ENCODE data around the gene RAB27A.

The RAB27A gene

GRCh38 chr15:55241891-55242290 is 47.7 kb downstream of the RAB27A start:
- Histone ChIP-seq H3K4me1 (ENCODE audit: control insufficient read depth, insufficient read depth, low read length) (no peaks in the 10 kb centered on the region), H3K36me3 (ENCODE audit: control insufficient read depth in 2 of 2, insufficient read depth in 1 of 2, low read length in 2 of 2) (no peaks in the 10 kb centered on the region), H3K27ac (ENCODE audit: extremely low read depth, low read depth, low read length) (no peak overlapping the region), H3K9me3 (ENCODE audit: control insufficient read depth, insufficient read depth, low read depth, low read length) (no peaks in the 10 kb centered on the region), H3K4me3 (ENCODE audit: low read depth, low read length) (no peak overlapping the region)
- no peak for TF ChIP-seq ZBTB10 (tag by site-specific recombination; IDR thresholded peaks at IDR 0.05)
- no peak for TF ChIP-seq ZNF664 (tag by site-specific recombination; IDR thresholded peaks at IDR 0.05)
- TF ChIP-seq MEIS1 (CRISPR knock-in tag; IDR thresholded peaks at IDR 0.05; ENCODE audit: borderline replicate concordance), result no peak
- TF ChIP-seq ZNF391 (tag by site-specific recombination; IDR thresholded peaks at IDR 0.05; ENCODE audit: borderline replicate concordance, low read depth), result no peak
- no peak for TF ChIP-seq ZFP41 (tag by site-specific recombination; IDR thresholded peaks at IDR 0.05; ENCODE audit: borderline replicate concordance)
- no peak for TF ChIP-seq SETDB1 (IDR thresholded peaks at IDR 0.05; ENCODE audit: insufficient read length, low read length)
- no peak for TF ChIP-seq INSM2 (tag by site-specific recombination; IDR thresholded peaks at IDR 0.05)
- TF ChIP-seq YY2 (tag by site-specific recombination; IDR thresholded peaks at IDR 0.05), result no peak
- no peak for TF ChIP-seq ZNF146 (tag by site-specific recombination; IDR thresholded peaks at IDR 0.05)
- TF ChIP-seq MYNN (tag by site-specific recombination; IDR thresholded peaks at IDR 0.05; ENCODE audit: borderline replicate concordance), result no peak
- no peak for TF ChIP-seq SP7 (tag by site-specific recombination; IDR thresholded peaks at IDR 0.05)
- no peak for TF ChIP-seq ZNF214 (tag by site-specific recombination; IDR thresholded peaks at IDR 0.05; ENCODE audit: borderline replicate concordance)
- no peak for TF ChIP-seq ZNF148 (tag by site-specific recombination; IDR thresholded peaks at IDR 0.05; ENCODE audit: borderline replicate concordance)
- CTCF ChIA-PET, result no interaction called here
- POLR2A ChIA-PET, result no interaction called here

GRCh38 chr15:55241186-55241585 is 48.4 kb downstream of the RAB27A start:
- H3K4me3 ChIP-seq (ENCODE audit: low read depth, low read length), result no peak overlapping the region
- no peak overlapping the region for H3K27ac ChIP-seq (ENCODE audit: extremely low read depth, low read depth, low read length)
- POLR2A ChIA-PET, result no interaction called here
- CTCF ChIA-PET, result interaction anchor here (1.0 kb wide), 1 partner anchor 41 kb away, joined by 3 read pairs; no protein-coding TSS in a partner anchor
- H3K36me3 ChIP-seq (ENCODE audit: control insufficient read depth in 2 of 2, insufficient read depth in 1 of 2, low read length in 2 of 2), result no peaks in the 10 kb centered on the region
- no peaks in the 10 kb centered on the region for H3K4me1 ChIP-seq (ENCODE audit: control insufficient read depth, insufficient read depth, low read length)
- TF ChIP-seq ZNF341 (tag by site-specific recombination; IDR thresholded peaks at IDR 0.05; ENCODE audit: low read depth), result no peak
- no peak for TF ChIP-seq SP3 (tag by site-specific recombination; IDR thresholded peaks at IDR 0.05)
- no peak for TF ChIP-seq HOXC10 (CRISPR knock-in tag; IDR thresholded peaks at IDR 0.05)
- no peak for TF ChIP-seq MEIS1 (CRISPR knock-in tag; IDR thresholded peaks at IDR 0.05; ENCODE audit: borderline replicate concordance)
- no peak for TF ChIP-seq ZBTB21 (tag by site-specific recombination; IDR thresholded peaks at IDR 0.05)
- TF ChIP-seq, protein P1, sequence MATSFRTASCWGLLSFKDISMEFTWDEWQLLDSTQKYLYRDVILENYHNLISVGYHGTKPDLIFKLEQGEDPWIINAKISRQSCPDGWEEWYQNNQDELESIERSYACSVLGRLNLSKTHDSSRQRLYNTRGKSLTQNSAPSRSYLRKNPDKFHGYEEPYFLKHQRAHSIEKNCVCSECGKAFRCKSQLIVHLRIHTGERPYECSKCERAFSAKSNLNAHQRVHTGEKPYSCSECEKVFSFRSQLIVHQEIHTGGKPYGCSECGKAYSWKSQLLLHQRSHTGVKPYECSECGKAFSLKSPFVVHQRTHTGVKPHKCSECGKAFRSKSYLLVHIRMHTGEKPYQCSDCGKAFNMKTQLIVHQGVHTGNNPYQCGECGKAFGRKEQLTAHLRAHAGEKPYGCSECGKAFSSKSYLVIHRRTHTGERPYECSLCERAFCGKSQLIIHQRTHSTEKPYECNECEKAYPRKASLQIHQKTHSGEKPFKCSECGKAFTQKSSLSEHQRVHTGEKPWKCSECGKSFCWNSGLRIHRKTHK (tag by site-specific recombination; IDR thresholded peaks at IDR 0.05), result no peak
- TF ChIP-seq ZNF354C (tag by site-specific recombination; IDR thresholded peaks at IDR 0.05; ENCODE audit: borderline replicate concordance, low read depth), result no peak
- no peak for TF ChIP-seq ZNF16 (tag by site-specific recombination; IDR thresholded peaks at IDR 0.05; ENCODE audit: low read depth)
- TF ChIP-seq ZNF146 (tag by site-specific recombination; IDR thresholded peaks at IDR 0.05), result no peak
- H3K9me3 ChIP-seq (ENCODE audit: control insufficient read depth, insufficient read depth, low read depth, low read length), result no peaks in the 10 kb centered on the region
